Measurements from ENCODE around the gene C10orf143.
"Not testable (repeated sequence)": the region's sequence is repeated elsewhere in the genome, so short reads cannot be mapped to it uniquely, and the experiment has no call there.

Gene C10orf143

GRCh38 chr10:130027716-130028464 is 82.7 kb downstream of the C10orf143 start:
- DNase-seq, result no peak

- no peak for DNase-seq
These were observed 83.8 kb downstream of the C10orf143 start for GRCh38 chr10:130026670-130027456.

- DNase-seq, result no peak
These were observed 84.7 kb downstream of the C10orf143 start for GRCh38 chr10:130025811-130026485.

GRCh38 chr10:130025326-130025725 is 85.3 kb downstream of the C10orf143 start:
- no peak for DNase-seq

- no peak for DNase-seq
These were observed 85.8 kb downstream of the C10orf143 start for GRCh38 chr10:130024779-130025325.

GRCh38 chr10:130024326-130024725 is 86.3 kb downstream of the C10orf143 start:
- not testable (repeated sequence) for DNase-seq

- no peak for DNase-seq
These were observed 87.0 kb downstream of the C10orf143 start for GRCh38 chr10:130023454-130024230.

- no peak for DNase-seq
These were observed 87.9 kb downstream of the C10orf143 start for GRCh38 chr10:130022511-130023299.

GRCh38 chr10:130022086-130022485 is 88.5 kb downstream of the C10orf143 start:
- DNase-seq, result no peak

GRCh38 chr10:130021383-130021950 is 89.2 kb downstream of the C10orf143 start:
- no peak for DNase-seq

- DNase-seq, result no peak
These were observed 89.8 kb downstream of the C10orf143 start for GRCh38 chr10:130020651-130021382.

GRCh38 chr10:130018730-130019185 is 91.9 kb downstream of the C10orf143 start:
- DNase-seq, result no peak

- no peak for DNase-seq
These were observed 92.4 kb downstream of the C10orf143 start for GRCh38 chr10:130018265-130018664.

GRCh38 chr10:130017631-130018022 is 93.0 kb downstream of the C10orf143 start:
- no peak for DNase-seq

GRCh38 chr10:130016993-130017630 is 93.5 kb downstream of the C10orf143 start:
- DNase-seq, result no peak

- DNase-seq, result no peak
These were observed 94.5 kb downstream of the C10orf143 start for GRCh38 chr10:130016095-130016494.

- no peak for DNase-seq
These were observed 95.4 kb downstream of the C10orf143 start for GRCh38 chr10:130015075-130015695.

- no peak for DNase-seq
These were observed 96.2 kb downstream of the C10orf143 start for GRCh38 chr10:130014263-130015074.

Measured in hippocampal formation (tissue), 2 donors.